IPS-18a (cell line): ENCODE results near the gene SH3RF3.

ENCODE experiments used
- H3K27ac ChIP-seq: one replicate; pipeline ENCODE4 v1.5.1; 2013; ENCODE audit warnings: low read length
- H3K27me3 ChIP-seq: one replicate; pipeline ENCODE4 v1.6.1; 2013; ENCODE audit warnings: mild to moderate bottlenecking, low read length; ENCODE audit not compliant: control insufficient read depth, insufficient read depth
- H3K36me3 ChIP-seq: one replicate; pipeline ENCODE4 v1.6.1; 2013; ENCODE audit warnings: low read depth, low read length; ENCODE audit not compliant: control insufficient read depth
- H3K4me1 ChIP-seq: one replicate; pipeline ENCODE4 v1.6.1; 2013; ENCODE audit warnings: low read depth, low read length; ENCODE audit not compliant: control insufficient read depth
- H3K4me3 ChIP-seq: one replicate; pipeline ENCODE4 v1.5.1; 2013; ENCODE audit warnings: low read length
- H3K9ac ChIP-seq: one replicate; pipeline ENCODE4 v1.6.1; 2013; ENCODE audit warnings: mild to moderate bottlenecking, low read length, moderate library complexity
- H3K9me3 ChIP-seq: one replicate; pipeline ENCODE4 v1.6.1; 2013; ENCODE audit warnings: low read depth, low read length; ENCODE audit not compliant: control insufficient read depth

SH3RF3 gene

DNA sequence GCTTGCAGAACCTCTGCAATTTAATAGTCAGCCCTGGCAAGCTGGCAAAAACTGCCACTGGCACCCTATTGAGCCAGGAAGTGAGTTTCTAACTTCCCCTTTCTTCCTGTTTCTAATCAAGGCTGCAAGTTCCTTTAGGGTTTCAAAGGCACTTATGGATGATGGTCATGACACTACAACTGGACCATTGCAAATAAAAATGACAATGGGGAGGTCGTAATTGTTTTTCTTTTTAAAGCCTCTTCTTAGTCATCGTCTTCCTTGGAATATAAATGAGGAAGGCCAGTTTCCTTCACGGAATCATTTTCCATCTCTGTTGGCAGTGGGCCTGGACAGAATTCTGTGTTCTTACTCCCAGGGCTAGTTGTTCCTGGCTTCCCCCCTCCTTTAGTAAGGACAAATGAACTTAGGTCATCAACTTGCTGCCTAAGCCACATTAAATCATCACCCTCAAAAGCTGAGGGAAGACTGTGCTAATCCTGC is 35.8 kb downstream of the SH3RF3 start:
- no peak overlapping the region for H3K4me3 ChIP-seq
- no peaks in the 10 kb centered on the region for H3K9me3 ChIP-seq
- H3K9ac ChIP-seq, result no peak overlapping the region
- no peaks in the 10 kb centered on the region for H3K27me3 ChIP-seq
- no peak overlapping the region for H3K27ac ChIP-seq
- H3K36me3 ChIP-seq, result no peaks in the 10 kb centered on the region
- H3K4me1 ChIP-seq, result peaks cover 4% of the 10 kb centered on the region

DNA sequence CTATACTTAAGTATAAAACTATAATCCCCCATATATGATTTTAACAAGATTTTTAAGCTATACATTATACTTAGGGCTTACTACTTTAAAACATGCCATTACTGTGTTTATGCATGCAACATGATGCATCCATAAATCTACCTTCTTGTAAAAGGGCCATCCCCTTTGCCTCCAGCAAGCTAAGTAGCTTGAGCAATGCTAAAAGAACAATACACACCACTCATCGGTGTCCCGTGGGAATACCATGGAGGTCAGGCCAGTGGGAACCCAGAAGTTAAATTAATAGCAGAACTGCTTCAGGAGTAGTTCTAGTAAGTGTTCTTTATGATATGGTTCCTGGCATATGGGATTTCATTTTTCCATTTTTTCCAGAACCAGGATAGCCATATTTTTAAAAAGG is 37.8 kb downstream of the SH3RF3 start:
- no peak overlapping the region for H3K9ac ChIP-seq
- no peaks in the 10 kb centered on the region for H3K27me3 ChIP-seq
- no peaks in the 10 kb centered on the region for H3K36me3 ChIP-seq
- H3K9me3 ChIP-seq, result no peaks in the 10 kb centered on the region
- no peak overlapping the region for H3K27ac ChIP-seq
- no peak overlapping the region for H3K4me3 ChIP-seq
- H3K4me1 ChIP-seq, result peaks cover 4% of the 10 kb centered on the region

DNA sequence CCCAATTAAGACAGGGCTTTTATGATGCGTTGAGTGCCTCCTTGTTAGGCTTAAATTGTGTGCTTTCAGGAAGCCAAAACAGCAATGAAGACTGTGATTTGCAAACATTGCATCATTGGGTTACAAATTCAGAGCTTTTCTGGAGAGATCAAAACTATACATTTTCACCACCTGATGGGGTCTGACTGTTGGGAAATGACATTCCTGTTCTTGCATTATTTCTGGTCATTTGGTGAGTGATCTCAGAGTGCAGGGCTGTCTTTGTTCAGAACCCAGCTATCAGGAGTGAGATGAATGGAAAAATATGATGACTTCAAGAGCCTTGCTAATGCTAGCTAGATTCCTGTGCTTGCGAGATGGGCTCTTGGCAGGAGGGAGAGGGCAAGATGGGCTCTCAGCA is 39.1 kb downstream of the SH3RF3 start:
- Histone ChIP-seq H3K9me3 (no peaks in the 10 kb centered on the region), H3K27me3 (no peaks in the 10 kb centered on the region), H3K36me3 (no peaks in the 10 kb centered on the region), H3K9ac (no peak overlapping the region), H3K4me1 (peaks cover 12% of the 10 kb centered on the region), H3K4me3 (no peak overlapping the region), H3K27ac (no peak overlapping the region)

DNA sequence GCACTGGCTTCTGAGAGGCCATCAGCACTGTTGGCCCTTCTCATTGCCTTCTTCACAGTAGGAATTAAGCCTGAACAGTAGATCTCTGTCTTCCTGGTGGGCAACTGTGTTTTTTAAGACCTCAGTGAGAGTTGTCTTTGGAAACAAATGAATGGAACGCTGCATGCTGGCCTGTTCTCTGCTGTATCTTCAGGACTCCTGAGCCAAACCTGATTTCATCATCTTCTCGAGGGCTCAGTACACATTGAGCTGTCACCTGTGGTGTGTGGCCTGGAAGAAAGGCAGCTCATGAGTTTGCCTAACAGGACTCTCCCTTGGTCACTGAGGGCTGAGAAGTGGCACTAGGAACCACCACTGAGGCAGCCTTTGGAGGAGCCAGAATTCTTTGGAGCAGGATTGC is 39.7 kb downstream of the SH3RF3 start:
- H3K27ac ChIP-seq, result no peak overlapping the region
- H3K9ac ChIP-seq, result no peak overlapping the region
- peaks cover 12% of the 10 kb centered on the region for H3K4me1 ChIP-seq
- H3K36me3 ChIP-seq, result no peaks in the 10 kb centered on the region
- H3K27me3 ChIP-seq, result no peaks in the 10 kb centered on the region
- H3K9me3 ChIP-seq, result no peaks in the 10 kb centered on the region
- H3K4me3 ChIP-seq, result no peak overlapping the region

DNA sequence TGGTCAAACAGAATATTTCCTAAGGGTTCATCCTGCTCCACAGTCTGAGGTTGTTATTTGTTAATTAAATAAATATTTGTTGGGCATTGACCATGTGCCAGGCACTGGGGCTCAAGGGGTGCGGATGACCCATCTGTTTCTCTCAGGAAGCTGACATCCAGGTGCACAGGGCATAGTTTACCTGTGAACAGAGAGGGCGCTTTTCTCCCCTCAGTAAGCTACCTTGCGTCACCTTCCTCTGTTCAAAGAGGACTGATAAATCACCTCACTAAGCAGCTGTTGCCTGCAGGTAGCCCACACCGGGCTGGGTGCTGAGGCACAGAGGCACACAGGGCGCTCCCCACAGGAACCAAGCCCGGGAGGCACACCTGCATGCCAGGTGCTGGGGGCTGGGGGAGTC is 41.6 kb downstream of the SH3RF3 start:
- no peaks in the 10 kb centered on the region for H3K36me3 ChIP-seq
- peaks cover 8% of the 10 kb centered on the region for H3K4me1 ChIP-seq
- peaks cover 3% of the 10 kb centered on the region for H3K9me3 ChIP-seq
- H3K27me3 ChIP-seq, result no peaks in the 10 kb centered on the region
- H3K27ac ChIP-seq, result no peak overlapping the region
- H3K4me3 ChIP-seq, result no peak overlapping the region
- no peak overlapping the region for H3K9ac ChIP-seq

DNA sequence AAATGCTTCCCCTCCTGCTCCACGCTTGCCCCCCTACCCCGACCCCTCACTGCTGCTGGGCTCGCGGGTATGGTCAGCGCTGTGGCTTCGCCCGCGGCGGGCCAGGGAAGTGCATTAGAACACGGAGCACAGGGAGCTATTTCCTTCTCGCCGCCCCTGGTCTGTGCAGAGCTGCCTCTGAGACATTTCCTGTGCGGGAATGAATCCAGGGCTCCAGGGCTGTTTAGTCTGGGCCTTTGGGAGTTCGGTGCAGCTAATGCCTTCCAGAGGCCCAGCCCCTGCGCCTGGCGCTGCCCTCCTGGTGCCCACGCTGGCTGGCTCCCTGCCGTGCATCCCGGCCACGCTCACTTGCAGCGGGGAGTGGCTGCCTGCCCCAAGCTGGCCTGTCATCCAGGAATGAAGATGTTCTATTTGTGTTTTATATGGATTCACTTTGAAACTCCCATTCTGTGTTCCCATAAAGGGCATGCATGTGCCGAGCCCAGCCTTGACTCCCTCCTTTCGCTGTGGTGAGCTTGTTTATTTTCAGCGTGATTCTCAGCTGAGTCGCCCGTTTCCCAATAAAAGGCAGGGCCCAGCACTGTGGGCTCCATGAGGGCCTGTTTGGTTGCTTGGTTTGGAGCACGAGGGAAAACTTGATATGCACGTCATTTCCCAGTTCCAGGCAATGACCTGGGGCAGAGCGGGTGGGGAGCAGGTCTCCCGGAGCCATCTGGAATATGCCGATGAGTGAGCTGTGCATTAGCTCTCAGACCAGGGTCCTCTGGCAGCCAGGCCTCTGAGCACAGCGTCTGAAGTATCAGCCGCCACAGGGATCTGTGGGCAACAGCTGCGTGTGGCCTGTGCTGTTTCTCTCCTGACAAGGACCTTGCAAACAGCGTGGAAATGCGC is 42.7 kb downstream of the SH3RF3 start:
- Histone ChIP-seq H3K27ac (no peak overlapping the region), H3K27me3 (no peaks in the 10 kb centered on the region), H3K9me3 (peaks cover 3% of the 10 kb centered on the region), H3K9ac (no peak overlapping the region), H3K4me1 (peaks cover 8% of the 10 kb centered on the region), H3K4me3 (no peak overlapping the region), H3K36me3 (no peaks in the 10 kb centered on the region)

- H3K36me3 ChIP-seq, result no peaks in the 10 kb centered on the region
- H3K9me3 ChIP-seq, result peaks cover 3% of the 10 kb centered on the region
- H3K4me1 ChIP-seq, result peaks cover 8% of the 10 kb centered on the region
- H3K4me3 ChIP-seq, result no peak overlapping the region
- no peaks in the 10 kb centered on the region for H3K27me3 ChIP-seq
- H3K27ac ChIP-seq, result no peak overlapping the region
- H3K9ac ChIP-seq, result no peak overlapping the region
These were observed 43.6 kb downstream of the SH3RF3 start for GRCh38 chr2:109172556-109173105.

- H3K4me3 ChIP-seq, result no peak overlapping the region
- no peak overlapping the region for H3K27ac ChIP-seq
- H3K27me3 ChIP-seq, result no peaks in the 10 kb centered on the region
- peaks cover 8% of the 10 kb centered on the region for H3K4me1 ChIP-seq
- peaks cover 3% of the 10 kb centered on the region for H3K9me3 ChIP-seq
- H3K36me3 ChIP-seq, result no peaks in the 10 kb centered on the region
- H3K9ac ChIP-seq, result no peak overlapping the region
These were observed 44.5 kb downstream of the SH3RF3 start for GRCh38 chr2:109173311-109174171.

DNA sequence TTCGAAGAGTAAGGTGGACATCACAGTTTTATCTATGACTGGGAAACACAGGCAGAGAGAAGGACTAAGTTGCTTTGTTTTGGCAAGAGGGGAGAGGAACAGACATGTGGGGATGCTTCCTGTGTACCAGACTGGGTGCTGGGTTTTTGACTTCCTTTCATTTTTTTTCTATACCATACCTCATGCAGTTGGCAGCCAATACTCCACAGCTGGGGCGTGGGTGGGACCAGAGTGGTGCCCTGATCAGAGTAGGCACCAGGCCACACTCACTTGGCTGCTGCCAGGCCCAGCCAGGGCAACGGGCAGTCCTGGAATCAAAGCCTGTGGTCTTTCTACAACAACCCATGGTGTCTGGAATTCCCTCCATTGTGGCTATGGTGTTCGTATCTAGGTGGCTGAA is 45.2 kb downstream of the SH3RF3 start:
- no peak overlapping the region for H3K9ac ChIP-seq

DNA sequence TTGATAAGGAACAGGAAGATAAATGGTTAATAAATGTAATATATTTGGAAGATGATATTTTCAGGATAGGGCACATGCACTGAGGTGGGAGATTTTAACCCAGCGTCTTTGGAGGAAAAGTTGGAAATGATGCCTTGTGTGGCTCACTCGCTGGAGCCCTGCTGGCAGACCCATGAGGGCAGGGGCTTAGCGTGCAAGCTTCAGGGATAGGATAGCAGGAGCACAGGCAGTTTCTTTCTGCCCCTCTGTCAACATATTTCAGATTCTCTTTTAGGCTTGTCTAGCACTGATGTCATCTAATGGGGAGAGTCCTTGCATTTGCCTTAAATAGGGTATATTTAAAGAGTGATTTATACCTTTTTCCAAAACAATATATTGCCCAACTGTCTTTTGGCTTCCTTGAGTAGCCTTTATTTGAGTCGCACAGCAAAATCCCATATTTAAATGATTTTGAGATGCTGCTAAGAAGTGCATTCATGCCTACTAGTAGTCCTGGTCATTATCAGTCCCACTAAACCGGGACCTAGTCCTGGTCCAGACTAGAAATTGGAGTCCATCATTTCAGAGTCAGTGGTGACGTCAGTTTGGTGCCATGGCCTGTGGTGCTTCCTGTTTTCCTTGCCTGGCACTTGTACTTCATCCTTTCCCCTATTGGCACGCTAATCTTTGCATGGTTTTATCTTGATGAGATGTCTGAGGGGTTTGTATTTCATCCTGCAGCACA is 45.8 kb downstream of the SH3RF3 start:
- H3K9ac ChIP-seq, result no peak overlapping the region
- H3K9me3 ChIP-seq, result peaks cover 3% of the 10 kb centered on the region
- H3K27me3 ChIP-seq, result no peaks in the 10 kb centered on the region
- H3K4me3 ChIP-seq, result no peak overlapping the region
- no peak overlapping the region for H3K27ac ChIP-seq
- no peaks in the 10 kb centered on the region for H3K36me3 ChIP-seq
- peaks cover 8% of the 10 kb centered on the region for H3K4me1 ChIP-seq

More for the DNA sequence above, 45.2 kb downstream of the SH3RF3 start:
- Histone ChIP-seq H3K36me3 (no peaks in the 10 kb centered on the region), H3K9me3 (peaks cover 3% of the 10 kb centered on the region), H3K27ac (no peak overlapping the region), H3K4me3 (no peak overlapping the region), H3K27me3 (no peaks in the 10 kb centered on the region), H3K4me1 (peaks cover 8% of the 10 kb centered on the region)

- peaks cover 8% of the 10 kb centered on the region for H3K4me1 ChIP-seq
- no peak overlapping the region for H3K9ac ChIP-seq
- no peak overlapping the region for H3K4me3 ChIP-seq
- no peaks in the 10 kb centered on the region for H3K36me3 ChIP-seq
- no peaks in the 10 kb centered on the region for H3K27me3 ChIP-seq
- H3K27ac ChIP-seq, result no peak overlapping the region
- peaks cover 3% of the 10 kb centered on the region for H3K9me3 ChIP-seq
These were observed 46.3 kb downstream of the SH3RF3 start for GRCh38 chr2:109175350-109175678.
